ENCODE data around the gene PLAC9. TPM values are rescaled to one million over a fixed set of nuclear protein-coding genes. Genes with fewer than 3 reads are reported as not detected.

Gene PLAC9
- total RNA-seq, 1 experiment from 2014 or later: 7.3 TPM

GRCh38 chr10:80154626-80154977 lies 22.1 kb downstream of the PLAC9 start:
- H3K27me3 Mint-ChIP-seq (ENCODE audit: low read depth): no peaks in the 10 kb centered on the region
- POLR2A ChIA-PET: interaction anchor here (0.7 kb wide), 1 partner anchor 761 kb away, joined by 3 read pairs; no protein-coding TSS in a partner anchor
- TF ChIP-seq ELF4 (CRISPR knock-in tag; IDR thresholded peaks at IDR 0.05; ENCODE audit: low read depth) (no peak), ZNF121 (CRISPR knock-in tag; IDR thresholded peaks at IDR 0.05) (no peak), ESRRA (CRISPR knock-in tag; IDR thresholded peaks at IDR 0.05; ENCODE audit: borderline replicate concordance) (no peak), FOXK1 (CRISPR knock-in tag; IDR thresholded peaks at IDR 0.05) (no peak), TEAD1 (CRISPR knock-in tag; IDR thresholded peaks at IDR 0.05) (no peak), NFYB (CRISPR knock-in tag; conservative IDR thresholded peaks at IDR 0.05; ENCODE audit: low read depth) (no peak), ZSCAN18 (CRISPR knock-in tag; IDR thresholded peaks at IDR 0.05) (no peak), NFE2L1 (CRISPR knock-in tag; IDR thresholded peaks at IDR 0.05) (no peak), CREM (CRISPR knock-in tag; IDR thresholded peaks at IDR 0.05) (no peak)
- H3K36me3 Mint-ChIP-seq: peaks cover 44% of the 10 kb centered on the region
- no peak overlapping the region for H3K4me3 Mint-ChIP-seq
- no peaks in the 10 kb centered on the region for H3K9me3 Mint-ChIP-seq
- H3K4me1 Mint-ChIP-seq: peaks cover 8% of the 10 kb centered on the region
- DNase-seq (ENCODE audit: low spot score) (no peak), ATAC-seq (no peak)
- CTCF ChIA-PET: interaction anchor here (3.0 kb wide), 1 partner anchor 11 kb away, joined by 10 read pairs; no protein-coding TSS in a partner anchor
- peak overlapping the region; percentile 79 for H3K27ac Mint-ChIP-seq

- ChIA-PET CTCF (interaction anchor here (3.0 kb wide), 1 partner anchor 11 kb away, joined by 10 read pairs; no protein-coding TSS in a partner anchor), POLR2A (no interaction called here)
- peaks cover 8% of the 10 kb centered on the region for H3K4me1 Mint-ChIP-seq
- no peaks in the 10 kb centered on the region for H3K9me3 Mint-ChIP-seq
- H3K27me3 Mint-ChIP-seq (ENCODE audit: low read depth): no peaks in the 10 kb centered on the region
- H3K36me3 Mint-ChIP-seq: peaks cover 44% of the 10 kb centered on the region
- DNase-seq (ENCODE audit: low spot score) (no peak), ATAC-seq (no peak)
- H3K27ac Mint-ChIP-seq: peak overlapping the region; percentile 79
- no peak overlapping the region for H3K4me3 Mint-ChIP-seq
- TF ChIP-seq ZMAT4 (CRISPR knock-in tag; IDR thresholded peaks at IDR 0.05) (no peak), MLX (CRISPR knock-in tag; IDR thresholded peaks at IDR 0.05) (no peak)
Measured at GRCh38 chr10:80154978-80155695, 22.6 kb downstream of the PLAC9 start.

GRCh38 chr10:80155696-80156215 lies 23.2 kb downstream of the PLAC9 start:
- no peaks in the 10 kb centered on the region for H3K27me3 Mint-ChIP-seq (ENCODE audit: low read depth)
- POLR2A ChIA-PET: no interaction called here
- TF ChIP-seq IRF2 (CRISPR knock-in tag; IDR thresholded peaks at IDR 0.05; ENCODE audit: borderline replicate concordance, low read depth) (no peak), CBFB (CRISPR knock-in tag; IDR thresholded peaks at IDR 0.05; ENCODE audit: low read depth) (no peak), ZNF317 (CRISPR knock-in tag; IDR thresholded peaks at IDR 0.05; ENCODE audit: borderline replicate concordance, low read depth) (no peak), NR1H2 (CRISPR knock-in tag; IDR thresholded peaks at IDR 0.05) (no peak), ELF4 (CRISPR knock-in tag; IDR thresholded peaks at IDR 0.05; ENCODE audit: low read depth) (no peak), AR (CRISPR knock-in tag; IDR thresholded peaks at IDR 0.05) (no peak), IRF1 (CRISPR knock-in tag; IDR thresholded peaks at IDR 0.05) (no peak), E2F4 (CRISPR knock-in tag; IDR thresholded peaks at IDR 0.05; ENCODE audit: borderline replicate concordance, low read depth) (no peak), ZMAT4 (CRISPR knock-in tag; IDR thresholded peaks at IDR 0.05) (no peak), HMGXB4 (CRISPR knock-in tag; IDR thresholded peaks at IDR 0.05) (no peak)

More at GRCh38 chr10:80155696-80156215, 23.2 kb downstream of the PLAC9 start:
- peaks cover 44% of the 10 kb centered on the region for H3K36me3 Mint-ChIP-seq
- DNase-seq (ENCODE audit: low spot score): no peak
- no peak overlapping the region for H3K27ac Mint-ChIP-seq
- peaks cover 6% of the 10 kb centered on the region for H3K4me1 Mint-ChIP-seq
- no peaks in the 10 kb centered on the region for H3K9me3 Mint-ChIP-seq
- no peak overlapping the region for H3K4me3 Mint-ChIP-seq
- no peak for ATAC-seq
- CTCF ChIA-PET: interaction anchor here (3.0 kb wide), 1 partner anchor 12 kb away, joined by 10 read pairs; no protein-coding TSS in a partner anchor

Data from WTC11 (cell line).